Activated naive CD4-positive, alpha-beta T cell treated with anti-CD3 and anti-CD28 coated beads for 36 hours (primary cell): ENCODE measurements around the gene POU2F1. TPM values are rescaled to one million over a fixed set of nuclear protein-coding genes. Genes with fewer than 3 reads are reported as not detected.

Source experiments
- CTCF ChIA-PET: fragments of 350-600 bp; sonication (Branson Sonifier 250); formaldehyde crosslinking; loops from one replicate; lab custom pipeline; 2021; ENCODE audit warnings: antibody characterized with exemption; lab: Charles Lee
- DNase-seq: peaks from one replicate; pipeline ENCODE4 v3.0.0-alpha.2; 2020
- H3K27ac Mint-ChIP-seq: one replicate; pipeline ENCODE4 v1.8.0; 2021; ENCODE audit warnings: mild to moderate bottlenecking, mixed read lengths
- H3K27me3 Mint-ChIP-seq: one replicate; pipeline ENCODE4 v1.8.0; 2021; ENCODE audit warnings: low read depth, mixed read lengths
- H3K36me3 Mint-ChIP-seq: one replicate; pipeline ENCODE4 v1.8.0; 2021; ENCODE audit warnings: low read depth, mixed read lengths
- H3K4me1 Mint-ChIP-seq: one replicate; pipeline ENCODE4 v1.8.0; 2021; ENCODE audit warnings: low read depth, mixed read lengths
- H3K4me3 Mint-ChIP-seq: one replicate; pipeline ENCODE4 v1.8.0; 2021; ENCODE audit warnings: mild to moderate bottlenecking, moderate library complexity, mixed read lengths
- H3K9me3 Mint-ChIP-seq: one replicate; pipeline ENCODE4 v1.8.0; 2021; ENCODE audit warnings: mixed read lengths
- intact Hi-C: fragments of 100-400 bp; cut with micrococcal nuclease; formaldehyde crosslinking; loops from one replicate; pipeline ENCODE4 v1.15.1; 2023
- total RNA-seq, 2 experiments: library from RNA; stranded (reverse); gene quantifications; one replicate each; pipeline ENCODE4 v1.2.3, GENCODE V29; 2021

POU2F1 gene
- total RNA-seq, 2 experiments from 2014 or later, result 17.6 to 19.4 TPM

GRCh38 chr1:167431909-167432650 lies 211.4 kb downstream of the POU2F1 start:
- Mint-ChIP-seq H3K4me1 (peaks cover 60% of the 10 kb centered on the region), H3K36me3 (peaks cover 29% of the 10 kb centered on the region), H3K9me3 (no peaks in the 10 kb centered on the region), H3K27ac (peak overlapping the region; percentile 46), H3K4me3 (no peak overlapping the region), H3K27me3 (no peaks in the 10 kb centered on the region)
- intact Hi-C loops, result loop anchor here (10.0 kb wide), 1 partner anchor 517 kb away; no protein-coding TSS in a partner anchor
- DNase-seq, result no peak
- CTCF ChIA-PET, result interaction anchor here (1.8 to 3.9 kb wide), 2 partner anchors 9 to 102 kb away, joined by 6 to 17 read pairs; no protein-coding TSS in a partner anchor

- CTCF ChIA-PET, result interaction anchor here (1.0 to 3.9 kb wide), 3 partner anchors 9 to 110 kb away, joined by 3 to 17 read pairs (median 3); no protein-coding TSS in a partner anchor
- Mint-ChIP-seq H3K9me3 (no peaks in the 10 kb centered on the region), H3K36me3 (peaks cover 29% of the 10 kb centered on the region), H3K27me3 (no peaks in the 10 kb centered on the region), H3K27ac (peak overlapping the region; percentile 30), H3K4me3 (no peak overlapping the region), H3K4me1 (peaks cover 60% of the 10 kb centered on the region)
- no peak for DNase-seq
- intact Hi-C loops, result loop anchor here (10.0 kb wide), 1 partner anchor 518 kb away; no protein-coding TSS in a partner anchor
Observed at GRCh38 chr1:167432780-167433179, 212.1 kb downstream of the POU2F1 start.

GRCh38 chr1:167433884-167434283 lies 213.2 kb downstream of the POU2F1 start:
- peaks cover 36% of the 10 kb centered on the region for H3K36me3 Mint-ChIP-seq
- no peaks in the 10 kb centered on the region for H3K27me3 Mint-ChIP-seq
- intact Hi-C loops, result loop anchor here (10.0 kb wide), 1 partner anchor 519 kb away; no protein-coding TSS in a partner anchor
- CTCF ChIA-PET, result interaction anchor here (1.1 to 3.9 kb wide), 2 partner anchors 100 to 109 kb away, joined by 3 to 17 read pairs; no protein-coding TSS in a partner anchor
- DNase-seq, result no peak
- peaks cover 60% of the 10 kb centered on the region for H3K4me1 Mint-ChIP-seq
- H3K27ac Mint-ChIP-seq, result no peak overlapping the region
- H3K9me3 Mint-ChIP-seq, result no peaks in the 10 kb centered on the region
- no peak overlapping the region for H3K4me3 Mint-ChIP-seq

- Mint-ChIP-seq H3K27me3 (no peaks in the 10 kb centered on the region), H3K4me3 (no peak overlapping the region), H3K4me1 (peaks cover 62% of the 10 kb centered on the region), H3K36me3 (peaks cover 37% of the 10 kb centered on the region), H3K27ac (no peak overlapping the region), H3K9me3 (no peaks in the 10 kb centered on the region)
- DNase-seq, result no peak
- intact Hi-C loops, result loop anchor here (10.0 kb wide), 1 partner anchor 520 kb away; no protein-coding TSS in a partner anchor
- CTCF ChIA-PET, result interaction anchor here (3.9 kb wide), 1 partner anchor 100 kb away, joined by 17 read pairs; no protein-coding TSS in a partner anchor
Observed at GRCh38 chr1:167434306-167434705, 213.6 kb downstream of the POU2F1 start.

- Mint-ChIP-seq H3K36me3 (peaks cover 42% of the 10 kb centered on the region), H3K9me3 (no peaks in the 10 kb centered on the region), H3K27me3 (no peaks in the 10 kb centered on the region), H3K4me1 (peaks cover 63% of the 10 kb centered on the region), H3K27ac (peak overlapping the region; percentile 28), H3K4me3 (no peak overlapping the region)
- intact Hi-C loops, result loop anchor here (10.0 kb wide), 1 partner anchor 521 kb away; no protein-coding TSS in a partner anchor
- CTCF ChIA-PET, result interaction anchor here (3.9 kb wide), 1 partner anchor 98 kb away, joined by 17 read pairs; no protein-coding TSS in a partner anchor
- no peak for DNase-seq
Observed at GRCh38 chr1:167435484-167435883, 214.8 kb downstream of the POU2F1 start.

- peaks cover 32% of the 10 kb centered on the region for H3K36me3 Mint-ChIP-seq
Observed at GRCh38 chr1:167438171-167439138, 217.8 kb downstream of the POU2F1 start.

GRCh38 chr1:167439301-167439988 lies 218.8 kb downstream of the POU2F1 start:
- CTCF ChIA-PET, result interaction anchor here (0.6 to 5.5 kb wide), 15 partner anchors 10 to 371 kb away, joined by 3 to 61 read pairs (median 3); partner anchors contain the start of gene CD247
- DNase-seq, result peak; percentile 44
- intact Hi-C loops, result loop anchor here (2.0 to 10.0 kb wide), 2 partner anchors 217 to 525 kb away; no protein-coding TSS in a partner anchor
- Mint-ChIP-seq H3K4me3 (peak overlapping the region; percentile 42), H3K4me1 (peaks cover 71% of the 10 kb centered on the region), H3K27ac (no peak overlapping the region), H3K27me3 (no peaks in the 10 kb centered on the region), H3K9me3 (no peaks in the 10 kb centered on the region), H3K36me3 (peaks cover 28% of the 10 kb centered on the region)

More at GRCh38 chr1:167438171-167439138, 217.8 kb downstream of the POU2F1 start:
- DNase-seq, result no peak
- Mint-ChIP-seq H3K4me3 (peak overlapping the region; percentile 42), H3K9me3 (no peaks in the 10 kb centered on the region), H3K27me3 (no peaks in the 10 kb centered on the region), H3K4me1 (peaks cover 70% of the 10 kb centered on the region), H3K27ac (peak overlapping the region; percentile 57)
- CTCF ChIA-PET, result interaction anchor here (0.6 to 2.2 kb wide), 19 partner anchors 9 to 370 kb away, joined by 3 to 13 read pairs (median 3); partner anchors contain the start of gene CD247
- intact Hi-C loops, result loop anchor here (2.0 to 10.0 kb wide), 2 partner anchors 216 to 524 kb away; no protein-coding TSS in a partner anchor

GRCh38 chr1:167440345-167440744 lies 219.7 kb downstream of the POU2F1 start:
- Mint-ChIP-seq H3K4me3 (no peak overlapping the region), H3K9me3 (no peaks in the 10 kb centered on the region), H3K27me3 (no peaks in the 10 kb centered on the region), H3K36me3 (peaks cover 26% of the 10 kb centered on the region), H3K27ac (no peak overlapping the region), H3K4me1 (peaks cover 72% of the 10 kb centered on the region)
- intact Hi-C loops, result no loop called here
- DNase-seq, result no peak
- CTCF ChIA-PET, result interaction anchor here (1.1 to 5.5 kb wide), 12 partner anchors 9 to 178 kb away, joined by 3 to 61 read pairs (median 4); partner anchors contain the start of gene CD247

- Mint-ChIP-seq H3K4me1 (peaks cover 72% of the 10 kb centered on the region), H3K9me3 (no peaks in the 10 kb centered on the region), H3K27ac (no peak overlapping the region), H3K4me3 (no peak overlapping the region), H3K27me3 (no peaks in the 10 kb centered on the region), H3K36me3 (peaks cover 22% of the 10 kb centered on the region)
- CTCF ChIA-PET, result interaction anchor here (1.0 to 5.5 kb wide), 13 partner anchors 9 to 177 kb away, joined by 3 to 61 read pairs (median 3); partner anchors contain the start of gene CD247
- no peak for DNase-seq
- intact Hi-C loops, result no loop called here
Observed at GRCh38 chr1:167440776-167441175, 220.1 kb downstream of the POU2F1 start.

- no peak overlapping the region for H3K4me3 Mint-ChIP-seq
- no peak for DNase-seq
- H3K36me3 Mint-ChIP-seq, result peaks cover 20% of the 10 kb centered on the region
- no peaks in the 10 kb centered on the region for H3K27me3 Mint-ChIP-seq
- intact Hi-C loops, result no loop called here
- CTCF ChIA-PET, result interaction anchor here (0.7 to 5.5 kb wide), 17 partner anchors 8 to 177 kb away, joined by 3 to 61 read pairs (median 4); partner anchors contain the start of gene CD247
- no peaks in the 10 kb centered on the region for H3K9me3 Mint-ChIP-seq
- H3K27ac Mint-ChIP-seq, result no peak overlapping the region
- H3K4me1 Mint-ChIP-seq, result peaks cover 72% of the 10 kb centered on the region
Observed at GRCh38 chr1:167441222-167441621, 220.5 kb downstream of the POU2F1 start.
